Fibroblast of pulmonary artery (primary cell): Measurements from ENCODE around the gene YPEL4.

Source experiments
- DNase-seq: peaks from one replicate; pipeline ENCODE4 v3.0.0-alpha.2; 2010; ENCODE audit warnings: low read depth
- H3K4me3 ChIP-seq: replicated peaks from 2 replicates; pipeline ENCODE4 v1.5.1; 2011; ENCODE audit warnings: low read depth, mild to moderate bottlenecking, control low read depth, low read length, moderate library complexity
- TF ChIP-seq, protein P1 (sequence below): IDR thresholded peaks from 2 replicates; pipeline ENCODE4 v1.5.1; 2011; ENCODE audit warnings: mild to moderate bottlenecking, control low read depth, low read length, inconsistent platforms; ENCODE audit errors: missing control alignments

The YPEL4 gene

DNA sequence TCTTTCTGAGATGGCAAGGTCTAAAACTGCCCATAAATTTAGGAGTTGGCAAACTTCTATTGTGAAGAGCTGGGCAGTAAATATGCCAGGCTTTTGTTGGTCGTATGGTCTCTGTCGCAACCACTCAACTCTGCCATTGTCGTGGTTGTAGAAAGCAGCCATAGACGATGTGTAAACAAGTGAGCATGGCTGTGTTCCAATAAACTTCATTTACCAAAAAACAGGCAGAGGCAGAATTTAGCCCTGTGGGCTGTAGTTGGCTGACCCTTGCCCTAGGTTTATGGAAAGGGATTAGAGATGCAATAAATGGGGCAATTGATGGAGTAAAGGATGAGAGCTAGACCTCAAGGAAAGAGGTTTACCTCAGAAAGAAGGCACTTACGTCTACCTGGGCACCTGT lies 17.6 kb downstream of the YPEL4 start:
- no peak for DNase-seq
- TF ChIP-seq, protein P1, sequence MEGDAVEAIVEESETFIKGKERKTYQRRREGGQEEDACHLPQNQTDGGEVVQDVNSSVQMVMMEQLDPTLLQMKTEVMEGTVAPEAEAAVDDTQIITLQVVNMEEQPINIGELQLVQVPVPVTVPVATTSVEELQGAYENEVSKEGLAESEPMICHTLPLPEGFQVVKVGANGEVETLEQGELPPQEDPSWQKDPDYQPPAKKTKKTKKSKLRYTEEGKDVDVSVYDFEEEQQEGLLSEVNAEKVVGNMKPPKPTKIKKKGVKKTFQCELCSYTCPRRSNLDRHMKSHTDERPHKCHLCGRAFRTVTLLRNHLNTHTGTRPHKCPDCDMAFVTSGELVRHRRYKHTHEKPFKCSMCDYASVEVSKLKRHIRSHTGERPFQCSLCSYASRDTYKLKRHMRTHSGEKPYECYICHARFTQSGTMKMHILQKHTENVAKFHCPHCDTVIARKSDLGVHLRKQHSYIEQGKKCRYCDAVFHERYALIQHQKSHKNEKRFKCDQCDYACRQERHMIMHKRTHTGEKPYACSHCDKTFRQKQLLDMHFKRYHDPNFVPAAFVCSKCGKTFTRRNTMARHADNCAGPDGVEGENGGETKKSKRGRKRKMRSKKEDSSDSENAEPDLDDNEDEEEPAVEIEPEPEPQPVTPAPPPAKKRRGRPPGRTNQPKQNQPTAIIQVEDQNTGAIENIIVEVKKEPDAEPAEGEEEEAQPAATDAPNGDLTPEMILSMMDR = no peak
- H3K4me3 ChIP-seq = no peak overlapping the region

DNA sequence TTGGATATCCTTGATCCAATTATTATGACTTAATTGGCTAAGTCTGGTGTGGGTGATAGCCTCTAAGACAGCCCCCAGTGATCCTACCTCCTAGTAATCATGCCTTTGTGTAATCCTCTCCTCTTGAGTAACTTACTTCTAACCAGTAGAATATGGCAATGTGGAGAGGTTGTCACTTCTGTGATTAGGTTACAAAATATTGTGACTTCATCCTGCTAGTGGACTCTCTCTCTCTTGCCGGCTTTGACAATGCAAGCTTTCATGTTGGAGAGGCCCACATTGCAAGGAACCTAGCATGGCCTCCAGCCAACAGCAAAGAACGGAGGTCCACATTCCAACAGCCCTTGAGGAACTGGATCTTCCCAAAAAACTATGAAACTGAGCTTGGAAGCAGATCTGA lies 19.5 kb downstream of the YPEL4 start:
- no peak for DNase-seq
- H3K4me3 ChIP-seq = no peak overlapping the region
- TF ChIP-seq, protein P1 = no peak

DNA sequence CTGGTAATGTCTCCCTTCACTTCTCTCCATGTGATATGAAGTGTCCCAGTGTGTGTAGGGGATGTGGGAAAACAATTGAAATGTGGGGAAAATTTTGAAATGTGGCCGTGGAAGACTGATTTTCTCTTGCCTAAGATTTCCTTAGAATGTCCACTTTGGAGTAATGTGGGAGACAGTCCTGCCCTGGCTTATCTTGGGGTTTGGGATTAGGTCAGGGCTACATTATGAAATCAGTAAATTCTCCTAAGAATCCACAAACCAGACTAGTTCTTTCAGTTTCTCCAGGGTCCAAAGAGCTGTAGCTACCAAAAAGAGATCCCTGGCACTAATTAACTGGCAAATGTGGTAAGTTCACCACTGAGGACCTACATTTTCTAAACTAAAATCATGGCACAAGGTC lies 22.8 kb downstream of the YPEL4 start:
- H3K4me3 ChIP-seq = no peak overlapping the region
- TF ChIP-seq, protein P1 = no peak
- DNase-seq = no peak

DNA sequence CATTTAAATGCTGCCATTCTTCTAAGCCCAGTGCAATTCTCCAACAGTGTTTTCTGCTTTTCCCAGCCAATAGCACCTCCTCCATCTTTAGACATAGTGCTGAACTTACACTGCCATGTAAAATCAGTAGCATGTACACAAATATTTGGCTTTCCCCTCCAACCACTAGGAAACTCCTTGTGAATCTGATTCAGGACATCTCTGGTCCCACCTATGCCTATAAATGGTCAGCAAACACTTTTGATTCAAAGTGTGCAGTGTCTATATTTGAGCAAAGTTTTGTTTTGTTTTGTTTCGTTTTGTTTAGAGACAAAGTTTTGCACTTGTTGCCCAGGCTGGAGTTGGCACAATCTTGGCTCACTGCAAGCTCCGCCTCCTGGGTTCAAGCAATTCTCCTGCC lies 24.8 kb downstream of the YPEL4 start:
- DNase-seq = no peak
- TF ChIP-seq, protein P1 = no peak
- H3K4me3 ChIP-seq = no peak overlapping the region

DNA sequence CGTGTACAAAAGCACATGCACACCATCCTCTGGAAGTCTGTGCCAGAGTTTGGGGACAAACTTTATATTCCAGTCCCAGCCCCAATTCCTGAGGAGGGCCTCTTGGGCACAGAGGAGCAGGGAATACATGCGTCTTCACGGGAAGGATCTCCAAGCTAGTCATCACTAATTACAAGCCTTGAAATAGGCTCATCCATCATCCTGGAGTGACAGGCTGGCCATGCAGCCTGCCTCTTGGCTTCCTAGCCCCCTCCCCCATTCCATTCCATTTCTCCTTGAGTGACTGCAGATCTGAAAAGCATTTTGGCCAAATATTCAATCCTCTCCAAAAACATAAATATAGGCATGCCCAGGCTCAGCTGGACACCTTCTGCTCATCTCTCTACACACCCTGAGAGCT lies 27.4 kb downstream of the YPEL4 start:
- DNase-seq = no peak
- TF ChIP-seq, protein P1 = no peak
- H3K4me3 ChIP-seq = no peak overlapping the region

DNA sequence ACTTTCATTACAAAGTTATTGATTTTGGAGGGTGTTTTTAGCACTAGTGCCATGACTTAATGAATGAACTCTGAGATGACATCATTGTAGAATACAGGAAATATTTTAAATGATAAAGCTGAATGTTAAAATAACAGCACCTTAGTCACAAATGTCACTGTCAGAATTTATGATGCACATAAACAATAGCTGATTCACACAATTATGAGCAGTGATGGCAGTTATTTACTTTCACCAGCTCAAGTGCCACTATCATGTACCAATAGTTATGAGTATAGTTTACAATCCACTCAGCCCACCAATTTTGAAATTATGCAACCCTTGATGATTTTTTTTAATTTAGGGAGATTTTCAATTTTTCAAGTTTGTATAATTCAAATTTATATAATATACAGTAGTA lies 29.2 kb downstream of the YPEL4 start:
- TF ChIP-seq, protein P1 = no peak
- no peak for DNase-seq
- no peak overlapping the region for H3K4me3 ChIP-seq

DNA sequence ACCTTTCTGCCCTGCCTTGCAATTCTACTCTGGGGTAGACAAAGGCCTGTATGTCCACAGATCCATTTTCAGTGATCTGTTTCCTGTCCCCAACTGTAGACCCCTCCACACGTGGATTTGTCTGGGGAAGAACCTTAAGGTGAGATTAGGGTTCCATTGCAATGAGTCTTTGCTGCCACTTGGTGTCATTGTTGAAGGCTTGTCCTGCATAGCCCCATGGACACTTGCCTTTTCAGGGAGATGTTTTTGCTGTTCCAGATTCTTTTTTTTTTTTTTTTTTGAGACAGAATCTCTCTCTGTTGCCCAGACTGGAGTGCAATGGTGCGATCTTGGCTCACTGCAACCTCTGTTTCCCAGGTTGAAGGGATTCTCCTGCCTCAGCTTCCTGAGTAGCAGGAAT lies 30.4 kb downstream of the YPEL4 start:
- DNase-seq = no peak
- H3K4me3 ChIP-seq = no peak overlapping the region
- TF ChIP-seq, protein P1 = no peak
